ENCODE measurements around the gene SLC16A14. TPM values are rescaled to one million over a fixed set of nuclear protein-coding genes. Genes with fewer than 3 reads are reported as not detected.

SLC16A14 gene
- total RNA-seq, 2 donors from 2014 or later: 0.54 to 3.0 TPM

GRCh38 chr2:230000118-230000841 is 68.4 kb downstream of the SLC16A14 start:
- Histone ChIP-seq H3K27ac (no peak overlapping the region), H3K4me1 (ENCODE audit: control insufficient read depth in 1 of 2, low read depth in 2 of 2) (no peaks in the 10 kb centered on the region), H3K27me3 (replicated peaks; ENCODE audit: insufficient read depth) (no peaks in the 10 kb centered on the region), H3K9me3 (no peaks in the 10 kb centered on the region), H3K4me3 (no peak overlapping the region), H3K36me3 (no peaks in the 10 kb centered on the region)
- TF ChIP-seq, protein P1, sequence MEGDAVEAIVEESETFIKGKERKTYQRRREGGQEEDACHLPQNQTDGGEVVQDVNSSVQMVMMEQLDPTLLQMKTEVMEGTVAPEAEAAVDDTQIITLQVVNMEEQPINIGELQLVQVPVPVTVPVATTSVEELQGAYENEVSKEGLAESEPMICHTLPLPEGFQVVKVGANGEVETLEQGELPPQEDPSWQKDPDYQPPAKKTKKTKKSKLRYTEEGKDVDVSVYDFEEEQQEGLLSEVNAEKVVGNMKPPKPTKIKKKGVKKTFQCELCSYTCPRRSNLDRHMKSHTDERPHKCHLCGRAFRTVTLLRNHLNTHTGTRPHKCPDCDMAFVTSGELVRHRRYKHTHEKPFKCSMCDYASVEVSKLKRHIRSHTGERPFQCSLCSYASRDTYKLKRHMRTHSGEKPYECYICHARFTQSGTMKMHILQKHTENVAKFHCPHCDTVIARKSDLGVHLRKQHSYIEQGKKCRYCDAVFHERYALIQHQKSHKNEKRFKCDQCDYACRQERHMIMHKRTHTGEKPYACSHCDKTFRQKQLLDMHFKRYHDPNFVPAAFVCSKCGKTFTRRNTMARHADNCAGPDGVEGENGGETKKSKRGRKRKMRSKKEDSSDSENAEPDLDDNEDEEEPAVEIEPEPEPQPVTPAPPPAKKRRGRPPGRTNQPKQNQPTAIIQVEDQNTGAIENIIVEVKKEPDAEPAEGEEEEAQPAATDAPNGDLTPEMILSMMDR (IDR thresholded peaks at IDR 0.05): no peak
- DNase-seq (ENCODE audit: low spot score) (no peak), ATAC-seq (ENCODE audit: insufficient number of reproducible peaks, low FRiP score, low read depth) (no peak)

DNA sequence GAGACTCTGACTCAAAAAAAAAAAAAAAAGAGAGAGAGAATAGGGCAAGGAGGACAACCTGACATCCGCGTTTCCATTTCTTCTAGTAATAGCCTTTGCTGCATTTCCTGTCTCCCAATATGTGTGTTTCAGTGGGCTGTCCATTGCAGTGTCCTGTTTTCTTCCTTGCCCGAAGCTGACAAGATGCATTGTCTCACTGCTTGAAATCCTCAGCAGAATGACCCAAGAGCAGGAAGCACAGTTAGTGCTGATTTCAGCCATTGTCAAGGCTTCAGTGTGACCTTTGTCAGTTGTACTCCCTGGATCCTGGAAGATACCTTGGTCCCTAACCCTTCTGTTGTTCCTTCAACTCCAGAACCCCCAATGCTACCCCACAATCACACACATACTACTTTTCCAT is 71.2 kb downstream of the SLC16A14 start:
- DNase-seq (ENCODE audit: low spot score) (no peak), ATAC-seq (ENCODE audit: insufficient number of reproducible peaks, low FRiP score, low read depth) (no peak)
- H3K4me3 ChIP-seq: no peak overlapping the region
- no peak overlapping the region for H3K27ac ChIP-seq
- TF ChIP-seq, protein P1 (IDR thresholded peaks at IDR 0.05): no peak
- no peaks in the 10 kb centered on the region for H3K9me3 ChIP-seq
- H3K4me1 ChIP-seq (ENCODE audit: control insufficient read depth in 1 of 2, low read depth in 2 of 2): no peaks in the 10 kb centered on the region
- H3K27me3 ChIP-seq (replicated peaks; ENCODE audit: insufficient read depth): no peaks in the 10 kb centered on the region
- no peaks in the 10 kb centered on the region for H3K36me3 ChIP-seq

GRCh38 chr2:229996320-229996719 is 72.4 kb downstream of the SLC16A14 start:
- no peak overlapping the region for H3K4me3 ChIP-seq
- ATAC-seq (ENCODE audit: insufficient number of reproducible peaks, low FRiP score, low read depth) (no peak), DNase-seq (ENCODE audit: low spot score) (no peak)
- H3K9me3 ChIP-seq: no peaks in the 10 kb centered on the region
- no peak overlapping the region for H3K27ac ChIP-seq
- TF ChIP-seq, protein P1 (IDR thresholded peaks at IDR 0.05): no peak
- H3K27me3 ChIP-seq (replicated peaks; ENCODE audit: insufficient read depth): no peaks in the 10 kb centered on the region
- H3K36me3 ChIP-seq: no peaks in the 10 kb centered on the region
- no peaks in the 10 kb centered on the region for H3K4me1 ChIP-seq (ENCODE audit: control insufficient read depth in 1 of 2, low read depth in 2 of 2)

DNA sequence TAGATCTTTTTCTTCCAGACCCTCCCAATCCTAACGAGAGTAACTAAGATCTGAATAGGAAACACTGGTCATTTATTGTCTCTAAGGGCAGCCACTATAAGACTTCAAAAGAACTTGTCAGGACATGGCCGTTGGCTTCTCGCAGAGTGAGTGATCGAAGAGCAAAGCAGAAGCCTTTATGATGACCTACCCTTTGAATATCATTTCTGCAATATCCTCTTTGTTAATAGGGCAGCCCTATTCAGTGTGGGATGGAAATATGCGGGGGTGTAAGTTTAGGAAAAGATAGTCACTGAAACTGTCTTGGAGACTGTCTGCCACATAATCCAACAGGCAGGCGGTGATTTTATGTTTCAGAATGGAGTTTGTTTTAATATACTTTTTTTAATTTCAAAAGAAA is 75.5 kb downstream of the SLC16A14 start:
- H3K4me1 ChIP-seq (ENCODE audit: control insufficient read depth in 1 of 2, low read depth in 2 of 2): no peaks in the 10 kb centered on the region
- no peak overlapping the region for H3K4me3 ChIP-seq
- no peak overlapping the region for H3K27ac ChIP-seq
- TF ChIP-seq, protein P1 (IDR thresholded peaks at IDR 0.05): no peak
- ATAC-seq (ENCODE audit: insufficient number of reproducible peaks, low FRiP score, low read depth): no peak
- DNase-seq (ENCODE audit: low spot score): no peak
- no peaks in the 10 kb centered on the region for H3K9me3 ChIP-seq
- H3K36me3 ChIP-seq: no peaks in the 10 kb centered on the region
- no peaks in the 10 kb centered on the region for H3K27me3 ChIP-seq (replicated peaks; ENCODE audit: insufficient read depth)

Other genes starting within 250 kb of the SLC16A14 start
- 100 to 1,000 TPM; 127 to 160 TPM for gene TRIP12, start 146.9 kb downstream of the SLC16A14 start, total RNA-seq
- 1 to 10 TPM; 1.7 to 2.4 TPM for gene FBXO36, start 146.4 kb downstream of the SLC16A14 start, total RNA-seq
- 10 to 100 TPM; 28.0 to 73.5 TPM for gene SP110, start 151.1 kb upstream of the SLC16A14 start, total RNA-seq
- gene SP140, start 156.8 kb upstream of the SLC16A14 start, total RNA-seq: 1 to 10 TPM in 1 of 2 donors, under 1 TPM in 1; 0.95 to 8.5 TPM

All from thoracic aorta (tissue), 2 donors.